ENCODE data around the gene GZMB. TPM values are rescaled to one million over a fixed set of nuclear protein-coding genes. Genes with fewer than 3 reads are reported as not detected.

The GZMB gene
- total RNA-seq, 3 donors from 2014 or later: 2.1 to 2.4 (median 2.1) TPM

DNA sequence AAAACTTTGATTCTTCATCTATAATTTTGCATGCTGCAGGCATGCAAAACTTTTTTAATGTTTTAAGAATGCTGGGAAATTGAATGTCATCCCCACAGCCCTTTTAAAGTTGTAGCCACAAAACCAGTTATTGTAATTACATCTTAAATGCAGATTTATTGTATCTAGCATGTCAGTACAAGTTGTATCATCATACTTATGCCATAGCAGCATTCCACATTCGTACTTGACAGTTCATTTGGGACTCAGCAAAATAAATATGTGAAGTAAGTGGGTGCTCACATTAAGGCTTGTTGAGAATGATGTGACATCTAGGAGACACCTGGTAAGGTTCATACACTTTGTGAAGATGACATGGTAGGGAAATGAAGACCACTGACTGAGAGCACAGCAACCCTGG lies 44.0 kb upstream of the GZMB start:
- no peak for ATAC-seq
- H3K4me3 ChIP-seq: no peak overlapping the region
- H3K36me3 ChIP-seq (ENCODE audit: low read depth): no peaks in the 10 kb centered on the region
- H3K9me3 ChIP-seq: no peaks in the 10 kb centered on the region
- DNase-seq: no peak
- intact Hi-C loops (cut with DNase I, micrococcal nuclease): no loop called here
- no peak for TF ChIP-seq CTCF (IDR thresholded peaks at IDR 0.05)
- H3K4me1 ChIP-seq (ENCODE audit: low read depth): peaks cover 6% of the 10 kb centered on the region

DNA sequence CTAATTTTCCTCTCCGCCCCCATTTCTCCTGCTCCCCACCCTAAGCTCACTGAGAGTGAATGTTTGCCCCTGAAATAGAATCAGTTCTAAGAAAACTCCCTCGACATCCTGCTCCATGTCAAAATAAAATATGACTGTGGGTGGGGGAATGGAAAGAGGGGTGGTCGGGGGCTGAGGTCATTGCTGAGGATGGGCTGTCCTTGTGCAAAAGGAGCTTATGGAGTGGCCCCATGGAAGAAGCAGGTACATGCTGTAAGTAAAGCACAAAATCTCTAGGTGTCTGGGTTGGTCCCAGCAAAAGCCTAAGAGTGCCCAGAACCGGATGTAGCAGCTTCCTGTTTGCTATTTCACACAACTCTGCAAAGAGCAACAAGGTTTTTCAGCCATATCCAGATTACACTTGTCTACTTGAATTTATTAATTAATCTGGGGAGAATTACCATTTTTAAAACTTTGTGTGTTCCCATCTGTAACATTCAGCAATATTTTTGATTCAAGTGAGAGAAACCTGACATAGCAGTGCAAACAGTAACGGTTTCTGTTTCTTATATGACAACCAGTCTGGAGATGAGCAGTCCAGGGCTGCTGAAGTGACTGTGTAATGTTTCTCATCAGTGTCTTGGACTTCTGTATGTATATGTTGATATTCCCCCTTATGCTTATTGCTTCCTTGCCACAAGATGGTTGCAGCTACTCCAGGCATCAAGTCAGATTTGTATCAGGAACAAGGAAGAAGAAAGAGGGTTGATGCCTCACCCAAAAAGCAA lies 40.4 kb upstream of the GZMB start:
- ATAC-seq (peak; percentile 66), DNase-seq (peak in 1 of 3 donors; percentile 34)
- Histone ChIP-seq H3K9me3 (no peaks in the 10 kb centered on the region), H3K36me3 (ENCODE audit: low read depth) (no peaks in the 10 kb centered on the region), H3K4me1 (ENCODE audit: low read depth) (peaks cover 6% of the 10 kb centered on the region), H3K4me3 (no peak overlapping the region)
- intact Hi-C loops (cut with DNase I, micrococcal nuclease): no loop called here
- no peak for TF ChIP-seq CTCF (IDR thresholded peaks at IDR 0.05)

GRCh38 chr14:24673534-24674203 lies 39.7 kb upstream of the GZMB start:
- ATAC-seq: peak; percentile 80
- no peaks in the 10 kb centered on the region for H3K36me3 ChIP-seq (ENCODE audit: low read depth)
- intact Hi-C loops (cut with DNase I, micrococcal nuclease): no loop called here

GRCh38 chr14:24673059-24673458 lies 39.1 kb upstream of the GZMB start:
- Histone ChIP-seq H3K4me3 (no peak overlapping the region), H3K4me1 (ENCODE audit: low read depth) (no peaks in the 10 kb centered on the region), H3K36me3 (ENCODE audit: low read depth) (no peaks in the 10 kb centered on the region), H3K9me3 (no peaks in the 10 kb centered on the region)
- TF ChIP-seq CTCF (IDR thresholded peaks at IDR 0.05): no peak
- intact Hi-C loops (cut with DNase I, micrococcal nuclease): no loop called here
- ATAC-seq (peak; percentile 53), DNase-seq (no peak)

More at GRCh38 chr14:24673534-24674203, 39.7 kb upstream of the GZMB start:
- H3K4me1 ChIP-seq (ENCODE audit: low read depth): peaks cover 2% of the 10 kb centered on the region
- no peak for TF ChIP-seq CTCF (IDR thresholded peaks at IDR 0.05)
- H3K9me3 ChIP-seq: no peaks in the 10 kb centered on the region
- peak in 1 of 3 donors; percentile 37 for DNase-seq
- no peak overlapping the region for H3K4me3 ChIP-seq

DNA sequence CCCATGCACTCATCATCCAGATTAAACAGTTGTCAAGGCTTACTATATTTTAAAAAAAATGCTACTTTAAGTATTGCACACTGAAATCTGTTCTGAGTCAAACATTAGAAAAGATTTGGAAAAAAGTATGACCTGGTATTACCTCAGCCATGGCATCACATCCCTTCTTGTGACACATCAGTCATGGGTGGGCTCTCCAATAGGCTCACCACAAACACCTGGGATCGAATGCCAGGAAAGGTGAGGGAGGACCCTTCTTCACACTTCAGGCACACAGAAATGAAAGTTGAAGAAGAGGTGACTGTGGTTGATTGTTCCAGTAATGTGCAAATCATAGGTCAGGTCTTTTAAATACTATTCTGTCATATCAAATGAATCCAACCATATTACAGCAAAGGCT lies 36.6 kb upstream of the GZMB start:
- intact Hi-C loops (cut with DNase I, micrococcal nuclease): no loop called here
- Histone ChIP-seq H3K4me1 (ENCODE audit: low read depth) (no peaks in the 10 kb centered on the region), H3K4me3 (no peak overlapping the region), H3K36me3 (ENCODE audit: low read depth) (no peaks in the 10 kb centered on the region), H3K9me3 (no peaks in the 10 kb centered on the region)
- DNase-seq (no peak), ATAC-seq (no peak)
- no peak for TF ChIP-seq CTCF (IDR thresholded peaks at IDR 0.05)
